SK-N-SH treated with all-trans-retinoic acid at 6 μM for 48 hours (cell line): ENCODE measurements around the gene ZNF844.

ENCODE experiments used
- ARNTL ChIP-seq: fragments of 450-650 bp; formaldehyde crosslinking; IDR thresholded peaks from 2 replicates; pipeline ENCODE4 v1.5.0; 2020; ENCODE audit warnings: low read depth, mild to moderate bottlenecking, moderate library complexity, borderline replicate concordance
- CREB5 ChIP-seq: fragments of 250-450 bp; sonication (Bioruptor Pico); IDR thresholded peaks from 2 replicates; pipeline ENCODE4 v1.5.1; 2020; ENCODE audit warnings: low read depth, mild to moderate bottlenecking, moderate library complexity
- ESRRG ChIP-seq: fragments of 250-450 bp; sonication (Bioruptor Pico); IDR thresholded peaks from 2 replicates; pipeline ENCODE4 v1.6.1; 2021; ENCODE audit warnings: mild to moderate bottlenecking
- GLIS3 ChIP-seq: fragments of 250-450 bp; sonication (Bioruptor Pico); IDR thresholded peaks from 2 replicates; pipeline ENCODE4 v1.5.0; 2020; ENCODE audit warnings: mild to moderate bottlenecking, moderate library complexity
- PPARA ChIP-seq: fragments of 250-450 bp; sonication (Bioruptor Pico); IDR thresholded peaks from 2 replicates; pipeline ENCODE4 v1.5.0; 2020; ENCODE audit warnings: mild to moderate bottlenecking, borderline replicate concordance
- RARB ChIP-seq: fragments of 250-450 bp; sonication (Bioruptor Pico); IDR thresholded peaks from 2 replicates; pipeline ENCODE4 v1.8.0; 2021; ENCODE audit warnings: mild to moderate bottlenecking, moderate library complexity
- SNAI2 ChIP-seq: fragments of 250-450 bp; sonication (Bioruptor Pico); IDR thresholded peaks from 2 replicates; pipeline ENCODE4 v1.5.0; 2020; ENCODE audit warnings: mild to moderate bottlenecking, moderate library complexity
- TOX ChIP-seq: fragments of 250-450 bp; sonication (Bioruptor Pico); IDR thresholded peaks from 2 replicates; pipeline ENCODE4 v1.8.0; 2021; ENCODE audit warnings: mild to moderate bottlenecking, moderate library complexity, borderline replicate concordance
- ZFP30 ChIP-seq: fragments of 450-650 bp; formaldehyde crosslinking; IDR thresholded peaks from 2 replicates; pipeline ENCODE4 v1.5.0; 2022; ENCODE audit warnings: mild to moderate bottlenecking, moderate library complexity
- ZNF565 ChIP-seq: fragments of 450-650 bp; formaldehyde crosslinking; conservative IDR thresholded peaks from 2 replicates; pipeline ENCODE4 v1.5.0; 2020; ENCODE audit warnings: low read depth, mild to moderate bottlenecking, moderate library complexity
- ZNF70 ChIP-seq: fragments of 450-650 bp; formaldehyde crosslinking; IDR thresholded peaks from 2 replicates; pipeline ENCODE4 v1.5.0; 2020; ENCODE audit warnings: mild to moderate bottlenecking, moderate library complexity
- TF ChIP-seq, protein P1 (sequence below): fragments of 250-450 bp; sonication (Bioruptor Pico); IDR thresholded peaks from 2 replicates; pipeline ENCODE4 v1.5.1; 2021; ENCODE audit warnings: mild to moderate bottlenecking, moderate library complexity
- TF ChIP-seq, protein P2 (sequence below): fragments of 250-450 bp; sonication (Bioruptor Pico); IDR thresholded peaks from 2 replicates; pipeline ENCODE4 v1.8.0; 2020; ENCODE audit warnings: mild to moderate bottlenecking, moderate library complexity, borderline replicate concordance
- TF ChIP-seq, protein P3 (sequence below): fragments of 250-450 bp; sonication (Bioruptor Pico); IDR thresholded peaks from 2 replicates; pipeline ENCODE4 v1.5.0; 2020; ENCODE audit warnings: mild to moderate bottlenecking, moderate library complexity

GRCh38 chr19:12055784-12056183, 8.7 kb upstream of the ZNF844 start:
- TF ChIP-seq ZNF565 (no peak), ZFP30 (CRISPR knock-in tag) (no peak), ZNF70 (CRISPR knock-in tag) (no peak), ESRRG (CRISPR knock-in tag) (no peak), ARNTL (CRISPR knock-in tag) (no peak), SNAI2 (CRISPR knock-in tag) (no peak), RARB (CRISPR knock-in tag) (no peak), CREB5 (CRISPR knock-in tag) (no peak), GLIS3 (no peak), TOX (no peak), PPARA (CRISPR knock-in tag) (no peak)
- TF ChIP-seq, protein P1, sequence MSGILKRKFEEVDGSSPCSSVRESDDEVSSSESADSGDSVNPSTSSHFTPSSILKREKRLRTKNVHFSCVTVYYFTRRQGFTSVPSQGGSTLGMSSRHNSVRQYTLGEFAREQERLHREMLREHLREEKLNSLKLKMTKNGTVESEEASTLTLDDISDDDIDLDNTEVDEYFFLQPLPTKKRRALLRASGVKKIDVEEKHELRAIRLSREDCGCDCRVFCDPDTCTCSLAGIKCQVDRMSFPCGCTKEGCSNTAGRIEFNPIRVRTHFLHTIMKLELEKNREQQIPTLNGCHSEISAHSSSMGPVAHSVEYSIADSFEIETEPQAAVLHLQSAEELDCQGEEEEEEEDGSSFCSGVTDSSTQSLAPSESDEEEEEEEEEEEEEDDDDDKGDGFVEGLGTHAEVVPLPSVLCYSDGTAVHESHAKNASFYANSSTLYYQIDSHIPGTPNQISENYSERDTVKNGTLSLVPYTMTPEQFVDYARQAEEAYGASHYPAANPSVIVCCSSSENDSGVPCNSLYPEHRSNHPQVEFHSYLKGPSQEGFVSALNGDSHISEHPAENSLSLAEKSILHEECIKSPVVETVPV, result no peak
- TF ChIP-seq, protein P2, sequence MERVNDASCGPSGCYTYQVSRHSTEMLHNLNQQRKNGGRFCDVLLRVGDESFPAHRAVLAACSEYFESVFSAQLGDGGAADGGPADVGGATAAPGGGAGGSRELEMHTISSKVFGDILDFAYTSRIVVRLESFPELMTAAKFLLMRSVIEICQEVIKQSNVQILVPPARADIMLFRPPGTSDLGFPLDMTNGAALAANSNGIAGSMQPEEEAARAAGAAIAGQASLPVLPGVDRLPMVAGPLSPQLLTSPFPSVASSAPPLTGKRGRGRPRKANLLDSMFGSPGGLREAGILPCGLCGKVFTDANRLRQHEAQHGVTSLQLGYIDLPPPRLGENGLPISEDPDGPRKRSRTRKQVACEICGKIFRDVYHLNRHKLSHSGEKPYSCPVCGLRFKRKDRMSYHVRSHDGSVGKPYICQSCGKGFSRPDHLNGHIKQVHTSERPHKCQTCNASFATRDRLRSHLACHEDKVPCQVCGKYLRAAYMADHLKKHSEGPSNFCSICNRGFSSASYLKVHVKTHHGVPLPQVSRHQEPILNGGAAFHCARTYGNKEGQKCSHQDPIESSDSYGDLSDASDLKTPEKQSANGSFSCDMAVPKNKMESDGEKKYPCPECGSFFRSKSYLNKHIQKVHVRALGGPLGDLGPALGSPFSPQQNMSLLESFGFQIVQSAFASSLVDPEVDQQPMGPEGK (CRISPR knock-in tag), result no peak
- TF ChIP-seq, protein P3, sequence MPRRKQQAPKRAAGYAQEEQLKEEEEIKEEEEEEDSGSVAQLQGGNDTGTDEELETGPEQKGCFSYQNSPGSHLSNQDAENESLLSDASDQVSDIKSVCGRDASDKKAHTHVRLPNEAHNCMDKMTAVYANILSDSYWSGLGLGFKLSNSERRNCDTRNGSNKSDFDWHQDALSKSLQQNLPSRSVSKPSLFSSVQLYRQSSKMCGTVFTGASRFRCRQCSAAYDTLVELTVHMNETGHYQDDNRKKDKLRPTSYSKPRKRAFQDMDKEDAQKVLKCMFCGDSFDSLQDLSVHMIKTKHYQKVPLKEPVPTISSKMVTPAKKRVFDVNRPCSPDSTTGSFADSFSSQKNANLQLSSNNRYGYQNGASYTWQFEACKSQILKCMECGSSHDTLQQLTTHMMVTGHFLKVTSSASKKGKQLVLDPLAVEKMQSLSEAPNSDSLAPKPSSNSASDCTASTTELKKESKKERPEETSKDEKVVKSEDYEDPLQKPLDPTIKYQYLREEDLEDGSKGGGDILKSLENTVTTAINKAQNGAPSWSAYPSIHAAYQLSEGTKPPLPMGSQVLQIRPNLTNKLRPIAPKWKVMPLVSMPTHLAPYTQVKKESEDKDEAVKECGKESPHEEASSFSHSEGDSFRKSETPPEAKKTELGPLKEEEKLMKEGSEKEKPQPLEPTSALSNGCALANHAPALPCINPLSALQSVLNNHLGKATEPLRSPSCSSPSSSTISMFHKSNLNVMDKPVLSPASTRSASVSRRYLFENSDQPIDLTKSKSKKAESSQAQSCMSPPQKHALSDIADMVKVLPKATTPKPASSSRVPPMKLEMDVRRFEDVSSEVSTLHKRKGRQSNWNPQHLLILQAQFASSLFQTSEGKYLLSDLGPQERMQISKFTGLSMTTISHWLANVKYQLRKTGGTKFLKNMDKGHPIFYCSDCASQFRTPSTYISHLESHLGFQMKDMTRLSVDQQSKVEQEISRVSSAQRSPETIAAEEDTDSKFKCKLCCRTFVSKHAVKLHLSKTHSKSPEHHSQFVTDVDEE (CRISPR knock-in tag), result no peak
